IPS-11a (cell line): ENCODE data around the gene LCN15.
"Not testable (repeated sequence)": the region's sequence is repeated elsewhere in the genome, so short reads cannot be mapped to it uniquely, and the experiment has no call there.

Experiments
- H3K4me3 ChIP-seq: one replicate; pipeline ENCODE4 v1.5.1; 2013; ENCODE audit warnings: low read depth, low read length, control low read depth

LCN15 gene

DNA sequence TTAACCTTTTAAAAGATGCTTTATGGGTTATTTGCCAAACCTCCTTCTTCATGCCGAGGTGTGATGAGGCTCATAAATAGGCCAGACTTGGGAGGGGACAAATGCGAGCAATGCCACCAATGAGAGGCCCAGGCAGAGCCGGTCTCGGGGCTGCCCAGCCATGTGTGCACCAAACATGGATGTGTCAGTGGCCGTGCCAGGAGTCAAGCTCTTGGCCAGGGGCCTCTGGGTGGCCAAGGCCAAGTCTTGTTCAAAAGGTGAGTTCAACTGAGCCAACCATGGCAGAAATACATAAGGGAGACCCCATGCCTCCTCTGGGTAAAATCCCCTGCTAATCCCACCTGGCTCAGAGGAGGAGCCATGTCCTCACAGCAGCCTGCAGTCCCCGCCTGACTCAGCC is 10.9 kb upstream of the LCN15 start:
- no peak overlapping the region for H3K4me3 ChIP-seq

DNA sequence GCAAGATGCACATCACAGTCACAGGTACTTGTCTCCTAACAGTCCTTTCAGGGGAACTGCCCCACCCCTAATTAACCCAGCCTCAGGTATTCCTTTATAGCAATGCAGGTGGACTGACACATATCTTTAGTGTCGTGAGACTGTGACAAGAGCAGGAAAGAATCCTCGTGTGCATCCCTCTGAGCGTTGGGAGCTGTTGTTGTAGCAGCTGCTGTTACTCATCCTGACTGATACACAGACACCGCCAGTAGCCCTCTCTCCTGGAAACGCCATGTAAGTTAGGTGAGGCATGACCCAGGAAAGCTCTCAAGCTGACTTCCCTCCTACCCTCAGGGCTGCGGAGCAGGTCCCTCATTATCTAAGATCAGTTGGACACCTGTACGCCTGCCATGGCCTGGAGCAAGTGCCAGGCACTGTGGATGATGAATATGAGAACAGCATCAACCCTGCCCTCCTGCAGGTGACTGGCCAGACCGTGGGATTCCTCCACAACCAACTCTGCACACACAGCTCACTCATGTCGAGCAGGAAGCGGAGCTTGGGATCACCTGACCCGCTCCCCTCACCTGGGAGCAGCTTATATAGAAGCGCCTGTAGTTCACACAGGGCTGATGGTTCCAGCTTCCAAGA is 10.2 kb upstream of the LCN15 start:
- no peak overlapping the region for H3K4me3 ChIP-seq

DNA sequence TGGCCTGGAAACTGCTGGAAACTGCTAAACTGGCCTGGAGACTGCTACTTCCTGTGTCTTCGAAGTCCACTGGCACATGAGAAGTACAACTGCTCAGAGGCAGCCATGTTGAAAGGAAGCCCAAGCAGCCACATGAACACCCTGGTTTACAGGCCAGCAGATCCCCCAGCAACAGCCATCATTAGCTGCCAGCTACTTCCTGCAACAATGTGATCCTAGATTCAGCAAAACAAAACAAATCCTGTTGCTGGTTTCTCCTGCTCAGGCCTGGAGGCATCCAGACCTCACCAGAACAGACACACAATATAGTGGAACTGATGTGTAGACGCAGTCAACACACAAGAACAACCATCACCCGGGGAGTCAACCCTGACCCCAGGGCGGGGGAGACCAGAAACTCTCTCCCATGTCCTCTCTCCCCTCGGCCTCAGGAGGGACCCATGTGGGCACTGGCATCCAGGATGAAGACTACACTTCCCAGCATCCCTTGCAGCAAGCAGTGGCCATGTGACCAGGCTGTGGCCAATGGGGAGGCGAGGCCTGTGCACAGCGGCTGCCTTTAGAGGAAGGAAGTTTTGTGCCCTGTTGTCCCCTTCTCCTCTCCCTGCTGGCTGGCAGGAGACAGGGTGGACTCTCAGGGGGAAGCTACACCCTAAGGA is 9.2 kb upstream of the LCN15 start:
- H3K4me3 ChIP-seq, result no peak overlapping the region

DNA sequence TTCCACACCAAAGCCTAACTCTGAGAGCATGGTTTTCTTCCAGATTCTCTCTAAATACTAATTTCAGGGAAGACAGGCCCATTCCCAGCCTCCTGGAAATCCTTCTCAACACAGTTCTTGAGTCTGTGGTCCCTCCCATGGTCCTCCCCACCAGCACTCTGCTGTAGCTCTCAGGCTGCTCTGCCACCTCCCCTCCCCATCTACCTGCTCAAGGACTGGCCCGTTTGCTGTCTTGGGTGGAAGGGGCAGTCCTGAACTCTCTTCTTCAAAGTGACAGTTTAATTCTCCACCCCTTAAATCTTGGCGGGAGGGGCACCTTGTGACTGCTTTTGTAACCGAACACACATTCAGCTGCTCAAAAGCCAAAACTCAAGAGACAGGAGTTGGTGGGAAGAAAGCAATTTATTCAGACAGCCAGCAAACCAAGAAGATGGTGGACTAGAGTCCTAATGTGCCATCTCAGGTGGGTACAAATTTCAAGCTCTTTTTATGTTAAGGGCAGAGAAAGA is 7.6 kb upstream of the LCN15 start:
- H3K4me3 ChIP-seq, result no peak overlapping the region

DNA sequence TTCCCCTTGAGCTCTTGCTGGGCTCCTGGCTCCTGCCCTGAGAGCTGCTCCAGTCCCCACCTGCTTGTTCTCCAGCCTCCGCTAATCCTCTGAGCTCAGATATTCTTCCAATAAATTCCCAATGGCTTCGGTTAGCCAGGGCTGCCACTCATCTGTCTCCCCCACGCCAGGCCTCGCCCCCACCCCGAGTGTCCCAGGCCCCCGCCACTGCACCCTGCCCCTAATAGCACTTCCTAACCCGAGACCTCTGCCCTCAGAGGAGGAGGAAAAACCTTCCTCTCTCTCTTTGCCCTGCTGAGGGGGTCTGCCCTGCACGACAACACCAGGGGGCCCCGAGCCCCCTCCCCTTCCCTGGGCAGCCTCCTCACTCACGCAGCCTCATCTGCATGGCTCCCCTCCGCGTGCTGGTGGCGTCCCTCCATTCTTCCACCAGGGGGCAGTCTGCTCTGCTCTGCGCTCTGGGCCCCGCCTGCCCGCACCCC is 5.4 kb upstream of the LCN15 start:
- H3K4me3 ChIP-seq, result no peak overlapping the region

DNA sequence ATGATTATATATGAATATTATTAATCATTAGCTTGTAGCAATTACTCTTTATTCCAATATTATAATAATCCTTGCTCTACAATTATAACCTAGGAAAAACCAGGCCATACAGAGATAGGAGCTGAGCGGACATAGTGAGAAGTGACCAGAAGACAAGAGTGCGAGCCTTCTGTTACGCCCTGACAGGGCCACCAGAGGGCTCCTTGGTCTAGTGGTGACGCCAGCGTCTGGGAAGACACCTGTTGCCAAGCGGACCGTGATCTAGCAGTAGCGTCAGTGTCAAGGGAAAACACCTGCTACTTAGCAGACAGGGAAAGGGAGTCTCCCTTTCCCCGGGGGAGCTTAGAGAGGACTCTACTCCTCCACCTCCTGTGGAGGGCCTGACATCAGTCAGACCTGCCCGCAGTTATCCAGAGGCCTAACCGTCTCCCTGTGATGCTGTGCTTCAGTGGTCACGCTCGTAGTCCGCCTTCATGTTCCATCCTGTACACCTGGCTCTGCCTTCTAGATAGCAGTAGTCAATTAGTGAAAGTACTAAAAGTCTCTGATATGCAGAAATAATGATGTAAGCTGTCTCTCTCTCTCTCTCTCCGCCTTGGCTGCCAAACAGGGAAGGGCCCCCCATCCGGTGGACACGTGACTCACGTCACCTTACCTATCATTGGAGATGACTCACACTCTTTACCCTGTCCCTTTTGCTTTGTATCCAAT is 2.2 kb upstream of the LCN15 start:
- not testable (repeated sequence) for H3K4me3 ChIP-seq

DNA sequence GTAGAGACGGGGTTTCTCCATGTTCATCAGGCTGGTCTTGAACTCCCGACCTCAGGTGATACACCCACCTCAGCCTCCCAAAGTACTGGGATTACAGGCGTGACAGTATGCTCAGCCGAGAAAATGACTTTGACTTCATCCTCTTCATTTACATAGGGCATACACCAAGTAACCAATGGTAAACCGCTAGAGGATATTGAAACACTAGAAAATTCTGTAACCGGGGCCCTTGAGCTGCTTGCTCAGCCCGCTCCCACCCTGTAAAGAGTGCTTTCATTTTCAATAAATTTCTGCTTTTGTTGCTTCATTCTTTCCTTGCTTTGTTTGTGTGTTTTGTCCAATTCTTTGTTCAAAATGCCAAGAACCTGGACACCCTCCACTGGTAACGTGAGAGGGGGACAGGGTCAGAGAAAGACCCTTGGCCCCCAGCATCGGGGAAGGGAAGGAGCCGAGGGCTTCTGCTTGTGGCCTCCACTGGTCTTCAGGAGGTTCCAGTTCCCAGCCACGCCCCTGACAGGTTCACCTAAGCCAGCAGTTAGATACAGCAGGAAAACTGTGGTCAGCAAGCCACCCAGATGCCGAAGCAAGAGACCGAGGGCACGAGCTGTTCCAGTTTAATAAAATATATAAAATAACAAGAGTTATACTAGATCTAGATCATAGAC is 1.6 kb upstream of the LCN15 start:
- not testable (repeated sequence) for H3K4me3 ChIP-seq

DNA sequence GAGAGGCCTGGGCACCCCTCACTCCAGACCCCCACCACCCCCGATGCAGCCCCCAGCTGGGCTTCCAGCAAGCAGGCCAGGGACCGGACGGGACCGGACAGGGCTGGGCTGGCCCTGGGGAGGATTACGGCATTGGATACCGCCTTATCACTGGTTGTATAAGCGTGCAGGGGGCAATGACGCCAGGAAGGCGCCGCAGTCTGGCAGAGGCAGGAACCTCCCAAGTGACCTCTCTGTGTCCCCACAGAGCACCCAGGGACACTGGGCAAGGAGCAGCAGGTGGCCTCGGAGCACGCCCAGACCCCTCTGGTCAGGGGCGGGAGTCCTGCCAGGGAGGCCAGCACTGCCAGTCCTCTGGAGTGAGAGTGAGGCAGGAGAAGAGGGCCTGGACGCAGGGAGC is 723 bp upstream of the LCN15 start:
- H3K4me3 ChIP-seq, result no peak overlapping the region

DNA sequence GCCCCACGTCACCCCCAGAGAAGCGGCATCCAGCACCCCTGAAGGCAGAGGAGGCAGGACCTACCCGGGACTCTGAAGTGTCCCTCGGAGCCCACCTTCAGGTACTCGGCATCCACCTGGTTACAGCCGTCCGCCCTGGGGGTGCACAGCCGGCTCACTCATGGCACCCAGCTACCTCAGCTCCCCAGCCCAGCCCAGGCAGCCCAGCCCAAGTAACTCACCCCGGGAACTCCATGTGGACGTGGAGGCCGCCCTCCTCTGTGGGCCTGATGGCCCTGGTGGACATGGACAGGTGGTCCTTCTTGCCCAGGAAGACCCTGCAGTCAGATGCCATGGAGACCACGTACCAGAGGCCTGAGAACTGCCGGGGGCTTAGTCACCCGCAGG is 676 bp downstream of the LCN15 start:
- no peak overlapping the region for H3K4me3 ChIP-seq

DNA sequence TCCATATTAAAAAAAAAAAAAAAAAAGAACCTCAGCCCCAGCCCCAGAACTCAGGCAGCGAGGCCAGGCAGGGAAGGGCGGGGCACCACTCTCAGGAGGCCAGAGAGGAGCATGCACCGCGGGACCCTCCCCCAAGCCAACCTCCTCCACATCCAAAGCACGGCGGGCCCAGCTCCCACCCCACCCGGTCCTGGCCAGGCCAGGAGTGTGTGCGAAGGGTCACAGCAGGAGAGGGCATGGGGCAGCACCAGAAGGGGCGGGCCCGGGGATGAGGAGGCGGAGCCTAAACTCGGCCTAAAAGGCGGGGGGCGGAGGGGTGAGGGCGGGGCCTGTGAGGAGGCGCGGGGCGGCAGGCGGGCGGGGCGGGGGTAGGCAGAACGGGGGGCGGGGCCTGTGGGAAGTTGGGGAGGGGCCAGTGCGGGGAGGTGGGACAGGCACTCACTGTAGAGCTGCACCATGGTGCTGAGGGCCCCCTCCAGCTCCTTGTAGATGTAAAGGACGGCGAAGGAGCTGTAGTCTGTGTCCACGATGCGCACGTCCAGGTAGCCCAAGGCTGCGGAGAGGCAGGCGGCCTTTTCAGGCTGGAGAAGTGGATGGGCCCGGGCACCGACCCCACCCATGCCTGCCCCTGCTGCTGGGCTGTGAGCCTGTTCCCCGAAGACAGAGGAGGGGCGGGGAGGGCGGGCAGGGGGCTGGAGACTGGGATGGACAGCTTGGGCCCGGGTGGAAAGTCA is 1.2 kb downstream of the LCN15 start:
- no peak overlapping the region for H3K4me3 ChIP-seq

DNA sequence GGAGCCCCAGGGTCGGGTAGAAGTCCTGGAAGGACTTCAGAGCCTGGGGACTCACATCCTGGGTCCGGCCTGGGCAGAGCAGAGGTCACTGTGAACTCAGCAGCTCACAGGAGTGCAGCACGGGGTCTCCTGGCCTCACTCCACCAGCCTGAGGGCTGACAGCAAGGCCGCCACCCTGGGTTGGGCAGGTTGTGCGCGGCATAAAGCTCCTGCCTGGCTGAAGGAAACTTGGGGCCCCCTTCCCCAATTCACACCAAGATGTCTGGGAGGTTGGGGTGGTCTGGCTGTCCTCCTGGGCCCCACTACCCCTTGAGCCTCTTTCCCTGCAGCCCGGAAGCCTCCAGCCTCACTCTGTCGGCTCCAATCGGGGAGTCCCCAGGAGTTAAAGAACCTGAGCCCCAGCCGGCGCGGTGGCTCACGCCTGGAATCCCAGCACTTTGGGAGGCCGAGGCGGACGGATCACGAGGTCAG is 2.1 kb downstream of the LCN15 start:
- H3K4me3 ChIP-seq, result no peak overlapping the region

DNA sequence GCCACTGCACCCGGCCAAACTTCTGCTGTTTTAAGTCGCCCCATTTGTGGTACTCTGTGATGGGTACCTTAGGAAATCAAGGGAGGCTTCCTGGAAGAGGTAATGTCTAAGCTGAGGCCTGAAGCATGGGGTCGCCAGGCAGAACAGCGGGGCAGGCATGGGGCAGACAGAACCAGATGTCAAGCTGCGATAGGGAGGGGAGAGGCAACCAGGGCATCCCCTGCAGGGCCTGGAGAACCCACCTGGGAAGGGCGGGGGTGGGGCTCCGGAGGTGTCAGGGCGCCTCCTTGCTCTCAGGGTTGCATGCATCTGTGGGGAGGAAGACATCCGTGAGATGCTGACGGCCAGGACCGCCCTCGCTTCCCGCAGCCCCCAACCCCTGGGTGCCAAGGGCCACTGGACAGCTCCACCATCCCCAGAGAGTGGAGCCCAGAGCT is 2.8 kb downstream of the LCN15 start:
- H3K4me3 ChIP-seq, result no peak overlapping the region

DNA sequence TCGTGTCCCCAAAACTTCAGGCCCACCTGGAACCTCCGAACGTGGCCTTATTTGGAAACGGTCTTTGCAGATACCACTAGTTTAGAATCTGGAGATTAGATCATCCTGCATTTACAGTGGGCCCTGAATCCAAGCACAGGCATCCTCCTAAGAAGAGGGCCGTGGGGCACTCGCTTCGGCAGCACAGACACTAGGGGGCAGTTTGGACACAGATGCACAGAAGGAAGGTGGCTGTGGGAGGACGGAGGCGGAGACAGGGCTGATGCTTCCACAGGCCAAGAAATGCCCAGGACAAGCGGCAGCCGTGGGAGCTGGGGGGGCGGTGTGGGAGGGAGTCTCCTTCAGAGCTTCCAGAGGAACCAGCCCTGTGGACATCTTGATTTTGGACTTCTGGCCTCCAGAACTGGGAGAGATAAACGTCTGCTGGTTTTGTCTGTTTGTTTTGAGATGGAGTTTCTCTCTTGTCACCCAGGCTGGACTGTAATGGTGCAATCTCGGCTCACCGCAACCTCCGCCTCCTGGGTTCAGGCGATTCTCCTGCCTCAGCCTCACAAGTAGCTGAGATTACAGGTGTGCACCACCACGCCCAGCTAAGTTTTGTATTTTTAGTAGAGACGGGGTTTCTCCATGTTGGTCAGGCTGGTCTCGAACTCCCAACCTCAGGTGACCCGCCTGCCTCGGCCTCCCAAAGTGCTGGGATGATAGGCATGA is 3.3 kb downstream of the LCN15 start:
- not testable (repeated sequence) for H3K4me3 ChIP-seq

DNA sequence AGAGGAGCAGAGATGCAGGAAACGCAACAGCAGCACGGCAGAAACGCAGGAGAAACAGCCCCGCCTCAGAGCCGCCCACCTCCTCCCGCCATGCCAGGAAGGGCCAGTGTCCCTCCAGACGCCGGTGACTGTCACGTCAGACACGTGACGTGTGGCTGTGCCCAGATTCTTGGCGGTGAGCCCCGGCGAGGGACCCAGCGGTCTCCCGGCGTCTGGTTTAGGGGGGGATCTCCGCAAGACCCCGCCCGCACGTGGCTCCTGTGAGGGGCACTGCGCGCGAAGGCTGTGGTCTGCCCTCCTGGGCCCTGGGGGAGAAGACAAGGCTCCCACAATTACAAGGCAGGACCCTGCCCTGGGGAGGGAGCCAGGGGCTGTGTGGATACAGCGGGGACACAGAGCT is 3.9 kb downstream of the LCN15 start:
- no peak overlapping the region for H3K4me3 ChIP-seq

DNA sequence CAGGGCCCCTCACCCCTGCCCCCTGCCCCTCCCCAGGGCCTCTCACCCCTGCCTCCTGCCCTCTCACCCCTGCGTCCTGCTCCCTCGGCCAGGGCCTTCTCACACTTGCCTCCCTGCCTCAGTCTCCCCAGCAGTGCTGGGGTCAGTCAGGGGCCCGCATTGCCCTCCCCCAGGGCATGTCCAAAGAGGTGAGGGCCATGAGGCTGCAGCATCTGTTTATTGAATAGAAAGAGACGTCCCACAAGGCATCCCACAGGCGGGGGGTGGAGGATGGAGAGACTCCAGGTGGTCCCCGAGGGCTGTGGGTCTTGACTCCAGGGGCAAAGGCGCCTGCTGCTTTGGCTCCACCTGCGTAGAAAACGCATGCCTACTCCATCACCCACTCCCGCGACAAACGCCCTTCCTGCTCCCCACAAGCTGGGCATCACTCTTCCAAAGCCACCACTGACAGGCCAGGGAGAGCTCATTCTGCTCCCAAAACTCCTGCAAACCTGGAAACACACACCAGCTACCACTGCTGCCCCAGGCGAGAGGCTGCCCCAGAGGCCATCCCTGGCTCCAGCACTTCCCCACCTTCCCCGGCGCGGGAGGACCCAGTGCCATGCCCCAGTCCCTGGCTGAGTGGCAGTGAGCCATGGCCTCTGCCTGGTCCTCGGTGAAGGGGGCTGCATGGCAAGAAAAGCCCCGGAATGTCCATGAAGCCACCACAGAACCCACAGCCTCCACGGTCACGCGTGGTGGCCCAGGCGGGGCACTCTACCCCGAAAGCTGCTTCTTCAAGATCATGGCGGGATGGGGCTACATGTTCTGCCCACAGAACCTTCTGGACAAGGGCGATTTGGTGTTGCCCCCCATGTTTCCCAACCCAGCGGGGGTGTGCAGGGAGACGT is 4.6 kb downstream of the LCN15 start:
- H3K4me3 ChIP-seq, result no peak overlapping the region

DNA sequence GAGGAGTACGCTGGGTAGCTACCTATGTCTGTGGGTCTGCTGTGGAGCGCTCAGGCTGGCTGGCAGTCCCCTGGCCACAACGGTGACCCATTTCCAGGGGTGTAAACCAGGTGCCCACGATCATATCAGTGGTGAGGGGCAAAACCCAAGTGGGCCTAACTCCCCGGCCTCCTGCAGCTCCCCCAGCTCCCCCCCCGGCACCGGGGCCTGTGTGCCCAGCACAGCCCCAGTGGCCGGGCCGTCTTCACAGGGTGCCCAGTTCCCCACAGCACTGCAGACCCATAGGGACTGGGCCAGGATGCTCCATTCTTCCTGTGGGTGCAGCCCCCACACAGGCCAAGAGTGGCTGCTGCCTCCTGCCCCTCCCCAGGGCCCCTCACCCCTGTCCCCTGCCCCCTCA is 5.3 kb downstream of the LCN15 start:
- no peak overlapping the region for H3K4me3 ChIP-seq

DNA sequence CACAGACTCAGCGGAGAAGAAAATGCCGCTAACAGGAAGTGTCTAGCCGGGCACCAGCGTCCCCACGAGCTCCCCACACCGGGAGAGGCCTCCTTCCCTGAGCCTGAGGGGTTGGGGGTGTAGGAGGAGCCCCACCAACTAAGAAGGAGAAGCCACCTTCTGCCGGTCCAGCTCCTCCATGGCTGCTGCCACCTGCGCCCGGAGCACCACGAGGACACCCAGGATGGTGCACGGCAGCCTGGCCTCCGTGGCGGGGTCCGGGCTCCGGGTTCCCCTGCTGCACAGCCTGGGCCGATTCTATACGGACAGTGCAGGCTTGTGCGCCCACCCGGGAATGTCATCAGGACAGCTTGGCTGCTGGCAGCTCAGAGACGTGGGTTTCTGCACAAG is 6.6 kb downstream of the LCN15 start:
- H3K4me3 ChIP-seq, result no peak overlapping the region

DNA sequence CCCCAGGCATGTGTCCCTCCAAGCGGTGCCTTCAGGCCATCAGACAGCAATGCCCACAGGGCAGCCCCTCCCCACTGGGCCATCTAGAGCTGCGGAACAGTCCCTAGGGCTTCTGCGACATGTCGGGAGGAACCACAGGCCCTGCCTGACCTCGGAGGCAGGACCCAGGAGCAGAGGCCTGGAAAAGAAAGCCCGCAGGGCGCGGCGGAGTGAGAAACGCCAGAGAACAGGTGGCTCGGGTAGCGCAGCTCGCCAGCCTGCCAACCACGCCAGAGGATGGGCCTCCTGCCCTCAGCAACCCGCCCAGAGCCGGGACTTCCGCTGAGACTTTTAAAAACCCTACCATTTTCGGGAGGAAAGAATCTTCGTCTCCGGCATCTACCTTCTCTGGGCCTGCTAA is 7.0 kb downstream of the LCN15 start:
- H3K4me3 ChIP-seq, result no peak overlapping the region

DNA sequence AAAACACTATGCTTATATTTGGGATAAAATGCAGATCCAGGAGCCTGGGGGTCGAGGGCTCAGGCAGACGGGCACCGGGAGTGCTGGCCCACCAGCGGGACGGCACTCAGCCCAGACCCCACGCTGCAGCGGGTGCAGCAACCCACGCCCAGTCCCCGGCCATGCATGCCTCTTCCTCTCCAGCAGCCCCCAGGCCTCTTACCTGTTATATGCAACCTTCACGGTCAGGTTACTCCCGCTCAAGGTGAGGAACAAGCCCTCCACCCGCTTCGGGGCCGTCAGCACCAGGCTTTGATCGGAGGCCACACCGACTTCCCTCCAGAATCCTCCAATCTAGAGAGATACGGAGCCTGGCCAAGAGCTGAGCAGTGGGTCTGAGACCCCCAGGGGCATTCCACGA is 7.5 kb downstream of the LCN15 start:
- no peak overlapping the region for H3K4me3 ChIP-seq
